ENCODE measurements around the gene CES1. TPM values are rescaled to one million over a fixed set of nuclear protein-coding genes. Genes with fewer than 3 reads are reported as not detected.

Gene CES1
- total and polyA plus RNA-seq, 7 donors: 1.3 to 4.9 (median 3.2) TPM

- no peak for DNase-seq
- Histone ChIP-seq H3K27me3 (ENCODE audit: insufficient read depth in 3 of 3, low read length in 2 of 3) (no peaks in the 10 kb centered on the region), H3K4me1 (no peaks in the 10 kb centered on the region), H3K9me3 (no peaks in the 10 kb centered on the region), H3K4me3 (no peak overlapping the region), H3K36me3 (ENCODE audit: insufficient read depth in 1 of 2, low read depth in 1 of 2) (no peaks in the 10 kb centered on the region), H3K27ac (no peak overlapping the region)
- ATAC-seq: no peak
- 81 to 88% (median 85%) methylated on average over 3 of the region's 3 CpGs for WGBS, 3 donors
- TF ChIP-seq CTCF (IDR thresholded peaks at IDR 0.05): no peak
- intact Hi-C loops (cut with DNase I): no loop called here
Measured at GRCh38 chr16:55856950-55857349, 24.1 kb upstream of the CES1 start.

- intact Hi-C loops (cut with DNase I): no loop called here
- DNase-seq (no peak), ATAC-seq (no peak)
- no peak for TF ChIP-seq CTCF (IDR thresholded peaks at IDR 0.05)
- Histone ChIP-seq H3K4me1 (no peaks in the 10 kb centered on the region), H3K36me3 (ENCODE audit: insufficient read depth in 1 of 2, low read depth in 1 of 2) (no peaks in the 10 kb centered on the region), H3K27ac (no peak overlapping the region), H3K9me3 (no peaks in the 10 kb centered on the region), H3K27me3 (ENCODE audit: insufficient read depth in 3 of 3, low read length in 2 of 3) (peaks cover 0 to 14% (median 0%) of the 10 kb centered on the region in 3 donors), H3K4me3 (no peak overlapping the region)
- WGBS, 3 donors: 62 to 82% (median 64%) methylated on average over 3 of the region's 3 CpGs
Measured at GRCh38 chr16:55853114-55853513, 20.2 kb upstream of the CES1 start.

GRCh38 chr16:55849536-55849935 lies 16.6 kb upstream of the CES1 start:
- ATAC-seq (no peak), DNase-seq (no peak)
- TF ChIP-seq CTCF (IDR thresholded peaks at IDR 0.05): no peak
- WGBS, 3 donors: 64 to 71% (median 66%) methylated on average over 13 of the region's 13 CpGs
- intact Hi-C loops (cut with DNase I): no loop called here
- no peaks in the 10 kb centered on the region for H3K4me1 ChIP-seq
- peaks cover 0 to 22% (median 4%) of the 10 kb centered on the region in 3 donors for H3K27me3 ChIP-seq (ENCODE audit: insufficient read depth in 3 of 3, low read length in 2 of 3)
- H3K27ac ChIP-seq: no peak overlapping the region
- H3K4me3 ChIP-seq: no peak overlapping the region
- no peaks in the 10 kb centered on the region for H3K9me3 ChIP-seq
- no peaks in the 10 kb centered on the region for H3K36me3 ChIP-seq (ENCODE audit: insufficient read depth in 1 of 2, low read depth in 1 of 2)

- no peak for TF ChIP-seq CTCF (IDR thresholded peaks at IDR 0.05)
Measured at GRCh38 chr16:55846598-55847346, 13.9 kb upstream of the CES1 start.

GRCh38 chr16:55843105-55843395 lies 10.2 kb upstream of the CES1 start:
- intact Hi-C loops (cut with DNase I): loop anchor here (1.0 to 5.0 kb wide), 3 partner anchors 130 to 378 kb away; no protein-coding TSS in a partner anchor
- H3K27ac ChIP-seq: no peak overlapping the region
- H3K9me3 ChIP-seq: no peaks in the 10 kb centered on the region
- H3K4me1 ChIP-seq: no peaks in the 10 kb centered on the region
- ATAC-seq (no peak), DNase-seq (no peak)
- no peak for TF ChIP-seq CTCF (IDR thresholded peaks at IDR 0.05)
- H3K27me3 ChIP-seq (ENCODE audit: insufficient read depth in 3 of 3, low read length in 2 of 3): peaks cover 0 to 7% (median 4%) of the 10 kb centered on the region in 3 donors
- WGBS, 3 donors: 47 to 49% (median 48%) methylated on average over 2 of the region's 2 CpGs
- no peaks in the 10 kb centered on the region for H3K36me3 ChIP-seq (ENCODE audit: insufficient read depth in 1 of 2, low read depth in 1 of 2)
- H3K4me3 ChIP-seq: no peak overlapping the region

More at GRCh38 chr16:55846598-55847346, 13.9 kb upstream of the CES1 start:
- Histone ChIP-seq H3K9me3 (no peaks in the 10 kb centered on the region), H3K36me3 (ENCODE audit: insufficient read depth in 1 of 2, low read depth in 1 of 2) (no peaks in the 10 kb centered on the region), H3K4me3 (no peak overlapping the region), H3K27me3 (ENCODE audit: insufficient read depth in 3 of 3, low read length in 2 of 3) (peaks cover 0 to 21% (median 4%) of the 10 kb centered on the region in 3 donors), H3K27ac (no peak overlapping the region), H3K4me1 (no peaks in the 10 kb centered on the region)
- ATAC-seq (no peak), DNase-seq (no peak)
- intact Hi-C loops (cut with DNase I): no loop called here
- WGBS, 3 donors: 39 to 63% (median 46%) methylated on average over 11 of the region's 11 CpGs
